Suprapubic skin (tissue), 4 donors: Measurements from ENCODE around the gene SFT2D3. TPM values are rescaled to one million over a fixed set of nuclear protein-coding genes. Genes with fewer than 3 reads are reported as not detected.

ENCODE experiments used
- DNase-seq, 2 donors: peaks; one replicate each; pipeline ENCODE4 v3.0.0-alpha.2; 2019; ENCODE audit warnings: low spot score in 2 of 2
- H3K27ac ChIP-seq: fragments of 200-600 bp; sonication (generic); one replicate; pipeline ENCODE4 v1.5.1; 2019
- H3K27me3 ChIP-seq: fragments of 200-600 bp; sonication (generic); one replicate; pipeline ENCODE4 v1.5.1; 2019
- H3K36me3 ChIP-seq: fragments of 200-600 bp; sonication (generic); one replicate; pipeline ENCODE4 v1.5.1; 2019
- H3K4me1 ChIP-seq: fragments of 200-600 bp; sonication (generic); one replicate; pipeline ENCODE4 v1.5.1; 2019
- H3K4me3 ChIP-seq: fragments of 200-600 bp; sonication (generic); one replicate; pipeline ENCODE4 v1.5.1; 2019; ENCODE audit warnings: mild to moderate bottlenecking
- H3K9me3 ChIP-seq: fragments of 200-600 bp; sonication (generic); one replicate; pipeline ENCODE4 v1.5.1; 2019
- EP300 ChIP-seq: sonication (generic); formaldehyde crosslinking; IDR thresholded peaks from one replicate; pipeline ENCODE4 v1.6.1; 2017; ENCODE audit warnings: antibody characterized with exemption
- POLR2A ChIP-seq, 2 donors: fragments of 450-650 bp; IDR thresholded peaks; one replicate each; pipeline ENCODE4 v1.6.1; 2017; ENCODE audit warnings: antibody characterized with exemption in 2 of 2, mild to moderate bottlenecking in 2 of 2, moderate library complexity in 2 of 2
- POLR2AphosphoS5 ChIP-seq, 3 donors: sonication (generic); formaldehyde crosslinking; IDR thresholded peaks; one replicate each; pipeline ENCODE4 v1.6.1; 2017; ENCODE audit warnings: antibody characterized with exemption in 3 of 3
- WGBS: methylation state at CpG from one replicate; pipeline ENCODE4 v1.1.5; 2018; 5-methylcytosine and 5-hydroxymethylcytosine counted together
- total RNA-seq, 4 donors: library from RNA; depleted of rRNA; stranded (reverse); fragments of >200 nt; gene quantifications; one replicate each; pipeline ENCODE4 v1.1.0, GENCODE V29; 2016
- TF ChIP-seq, protein P1 (sequence below), 2 donors: fragments of 200-600 bp in 1 of 2; fragments of 450-650 bp in 1 of 2; sonication (generic) in 1 of 2; IDR thresholded peaks; one replicate each; pipeline ENCODE4 v1.5.1; 2016 to 2019; ENCODE audit warnings: antibody characterized with exemption in 2 of 2, mild to moderate bottlenecking in 1 of 2, moderate library complexity in 1 of 2

SFT2D3 gene
- total RNA-seq, 4 donors from 2014 or later, result 10.2 to 15.9 (median 12.2) TPM

DNA sequence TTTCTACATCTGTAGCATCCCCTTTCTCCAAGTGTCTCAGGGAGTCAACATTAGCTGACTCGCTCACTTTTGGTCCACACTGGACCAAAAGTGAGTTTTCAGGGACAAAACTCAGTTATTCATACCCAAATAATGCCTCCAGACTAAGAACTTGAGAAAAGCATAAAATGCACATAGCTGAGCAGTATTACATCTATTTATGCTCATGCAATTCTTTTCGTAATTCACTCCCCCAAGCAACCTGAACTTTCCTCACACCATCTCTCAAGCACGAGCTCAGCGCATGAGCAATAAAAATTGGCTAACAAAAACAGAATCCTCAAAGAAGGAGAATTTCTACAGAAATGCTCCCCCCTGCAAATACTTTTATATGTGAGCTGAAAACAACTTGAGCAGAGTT is 17.0 kb downstream of the SFT2D3 start:
- Histone ChIP-seq H3K27me3 (no peaks in the 10 kb centered on the region), H3K36me3 (peaks cover 76% of the 10 kb centered on the region), H3K4me1 (no peaks in the 10 kb centered on the region), H3K27ac (no peak overlapping the region), H3K4me3 (no peak overlapping the region), H3K9me3 (no peaks in the 10 kb centered on the region)
- no peak for TF ChIP-seq POLR2A (IDR thresholded peaks at IDR 0.05)
- TF ChIP-seq, protein P1, sequence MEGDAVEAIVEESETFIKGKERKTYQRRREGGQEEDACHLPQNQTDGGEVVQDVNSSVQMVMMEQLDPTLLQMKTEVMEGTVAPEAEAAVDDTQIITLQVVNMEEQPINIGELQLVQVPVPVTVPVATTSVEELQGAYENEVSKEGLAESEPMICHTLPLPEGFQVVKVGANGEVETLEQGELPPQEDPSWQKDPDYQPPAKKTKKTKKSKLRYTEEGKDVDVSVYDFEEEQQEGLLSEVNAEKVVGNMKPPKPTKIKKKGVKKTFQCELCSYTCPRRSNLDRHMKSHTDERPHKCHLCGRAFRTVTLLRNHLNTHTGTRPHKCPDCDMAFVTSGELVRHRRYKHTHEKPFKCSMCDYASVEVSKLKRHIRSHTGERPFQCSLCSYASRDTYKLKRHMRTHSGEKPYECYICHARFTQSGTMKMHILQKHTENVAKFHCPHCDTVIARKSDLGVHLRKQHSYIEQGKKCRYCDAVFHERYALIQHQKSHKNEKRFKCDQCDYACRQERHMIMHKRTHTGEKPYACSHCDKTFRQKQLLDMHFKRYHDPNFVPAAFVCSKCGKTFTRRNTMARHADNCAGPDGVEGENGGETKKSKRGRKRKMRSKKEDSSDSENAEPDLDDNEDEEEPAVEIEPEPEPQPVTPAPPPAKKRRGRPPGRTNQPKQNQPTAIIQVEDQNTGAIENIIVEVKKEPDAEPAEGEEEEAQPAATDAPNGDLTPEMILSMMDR (IDR thresholded peaks at IDR 0.05), result no peak
- TF ChIP-seq POLR2AphosphoS5 (IDR thresholded peaks at IDR 0.05), result no peak
- TF ChIP-seq EP300, result no peak
- no peak for DNase-seq
- 96% methylated on average over 4 of the region's 4 CpGs for WGBS

DNA sequence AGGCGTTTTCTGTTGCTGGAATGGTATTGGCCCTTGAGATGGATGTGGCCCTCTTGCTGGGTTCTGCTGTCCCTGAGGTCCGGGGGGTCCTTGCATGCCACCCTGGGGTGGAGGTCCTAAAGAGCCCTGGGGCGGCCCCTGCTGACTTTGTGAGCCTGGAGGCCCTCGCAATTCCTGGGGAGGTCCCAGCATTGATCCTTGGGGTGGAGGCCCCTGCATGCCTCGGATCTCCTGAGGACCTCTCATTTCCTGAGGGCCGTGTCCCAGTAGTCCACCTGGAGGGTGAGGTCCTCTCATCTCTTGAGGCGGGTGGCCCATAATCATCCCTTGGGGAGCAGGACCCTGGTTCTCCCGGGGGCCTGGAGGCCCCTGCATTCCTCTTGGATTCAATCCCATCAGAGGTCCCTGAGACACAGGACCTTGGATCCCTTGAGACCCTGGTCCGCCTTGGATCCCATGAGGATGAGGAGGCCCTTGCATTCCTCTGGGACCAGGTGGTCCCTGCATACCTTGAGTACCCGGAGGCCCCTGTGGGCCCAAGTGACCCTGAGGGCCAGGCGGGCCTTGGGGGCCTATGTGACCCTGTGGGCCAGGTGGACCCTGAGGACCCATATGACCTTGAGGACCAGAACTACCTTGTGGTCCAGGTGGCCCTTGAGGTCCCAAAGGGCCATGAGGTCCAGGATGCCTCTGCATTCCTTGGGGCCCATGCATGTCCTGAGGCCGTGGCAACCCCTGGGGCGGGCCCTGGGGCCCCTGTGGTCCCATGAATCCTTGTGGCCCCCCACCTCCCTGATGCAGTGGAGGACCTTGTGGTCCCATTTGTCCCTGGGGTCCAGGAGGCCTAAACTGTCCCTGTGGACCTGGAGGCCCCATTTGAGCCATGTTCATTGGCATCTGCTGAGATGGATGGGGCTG is 18.3 kb downstream of the SFT2D3 start:
- Histone ChIP-seq H3K9me3 (no peaks in the 10 kb centered on the region), H3K27ac (no peak overlapping the region), H3K4me3 (no peak overlapping the region), H3K27me3 (no peaks in the 10 kb centered on the region), H3K36me3 (peaks cover 70% of the 10 kb centered on the region), H3K4me1 (no peaks in the 10 kb centered on the region)
- no peak for TF ChIP-seq POLR2A (IDR thresholded peaks at IDR 0.05)
- TF ChIP-seq EP300, result no peak
- TF ChIP-seq POLR2AphosphoS5 (IDR thresholded peaks at IDR 0.05), result no peak
- TF ChIP-seq, protein P1 (IDR thresholded peaks at IDR 0.05), result no peak
- WGBS, result 90% methylated on average over 2 of the region's 13 CpGs
- DNase-seq, result no peak

DNA sequence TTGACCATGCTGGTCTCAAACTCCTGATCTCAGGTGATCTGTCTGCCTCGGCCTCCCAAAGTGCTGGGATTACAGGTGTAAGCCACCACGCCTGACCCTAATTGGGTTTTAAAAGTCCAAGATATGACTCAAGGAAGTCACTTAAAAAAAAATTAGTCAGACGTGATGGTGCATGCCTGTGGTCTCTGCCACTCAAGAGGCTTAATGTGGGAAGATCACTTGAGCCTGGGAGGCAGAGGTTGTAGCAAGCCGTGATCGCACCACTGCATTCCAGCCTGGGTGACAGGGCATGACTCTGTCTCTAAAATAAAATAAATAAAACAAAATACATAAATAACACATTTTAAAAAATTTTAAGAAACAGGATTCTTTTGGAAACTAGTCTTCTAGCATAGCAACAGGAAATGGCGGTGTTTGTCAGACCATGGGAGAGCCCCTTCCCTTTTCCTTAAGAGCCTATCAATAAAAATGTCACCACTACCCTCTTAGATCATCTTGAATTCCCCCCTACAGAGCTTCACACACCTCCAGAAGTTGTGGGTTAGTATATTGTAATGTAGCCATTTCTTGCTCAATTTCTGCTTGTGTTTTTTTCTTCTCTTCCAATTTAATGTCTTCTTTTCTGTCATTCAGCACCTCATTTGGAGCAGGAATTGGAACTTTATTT is 20.1 kb downstream of the SFT2D3 start:
- TF ChIP-seq EP300, result no peak
- TF ChIP-seq, protein P1 (IDR thresholded peaks at IDR 0.05), result no peak
- WGBS, result 88% methylated on average over 6 of the region's 6 CpGs
- no peak overlapping the region for H3K4me3 ChIP-seq
- H3K27ac ChIP-seq, result no peak overlapping the region
- peaks cover 57% of the 10 kb centered on the region for H3K36me3 ChIP-seq
- no peaks in the 10 kb centered on the region for H3K9me3 ChIP-seq
- no peaks in the 10 kb centered on the region for H3K4me1 ChIP-seq
- H3K27me3 ChIP-seq, result no peaks in the 10 kb centered on the region
- DNase-seq, result no peak

DNA sequence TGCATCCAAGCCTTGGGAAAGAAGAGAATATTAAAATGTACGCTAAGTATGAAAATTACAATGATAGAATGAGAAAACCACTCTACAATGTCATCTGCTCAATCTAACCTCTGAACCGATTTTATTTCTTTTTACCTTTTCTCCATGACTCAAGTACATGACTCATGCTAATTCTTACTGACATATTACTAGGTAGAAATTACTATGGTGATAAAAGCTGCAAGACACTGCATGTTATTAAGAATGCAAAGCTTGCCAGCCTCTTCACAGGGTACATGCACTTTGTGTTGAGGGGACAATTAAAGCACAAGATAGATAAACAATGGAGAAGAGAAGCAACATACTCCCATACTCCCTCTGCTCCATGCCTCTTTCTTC is 20.7 kb downstream of the SFT2D3 start:
- Histone ChIP-seq H3K9me3 (no peaks in the 10 kb centered on the region), H3K4me1 (no peaks in the 10 kb centered on the region), H3K27ac (no peak overlapping the region), H3K36me3 (peaks cover 51% of the 10 kb centered on the region), H3K4me3 (no peak overlapping the region), H3K27me3 (no peaks in the 10 kb centered on the region)
- WGBS, result 81% methylated on average over 2 of the region's 2 CpGs
- DNase-seq, result no peak
- TF ChIP-seq POLR2AphosphoS5 (IDR thresholded peaks at IDR 0.05) (no peak), EP300 (no peak), POLR2A (IDR thresholded peaks at IDR 0.05) (no peak)
- TF ChIP-seq, protein P1 (IDR thresholded peaks at IDR 0.05), result no peak

DNA sequence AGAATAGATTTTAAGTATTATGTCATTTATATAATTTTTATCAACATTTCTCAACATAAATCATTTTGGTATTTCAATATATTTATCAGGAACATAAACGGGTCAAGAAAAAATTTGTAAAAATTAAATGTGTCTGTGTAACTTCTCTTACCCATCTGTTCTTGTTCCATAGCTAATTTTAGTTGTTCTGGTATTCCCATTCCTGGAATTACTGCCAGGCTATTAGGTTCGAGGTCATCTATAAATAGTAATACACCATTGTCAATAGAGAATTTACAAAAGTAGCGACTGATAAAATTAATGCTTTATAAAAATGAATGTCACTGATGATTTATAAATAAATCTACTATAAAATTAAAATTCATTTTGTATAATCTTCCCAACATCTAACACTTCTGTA is 21.5 kb downstream of the SFT2D3 start:
- H3K9me3 ChIP-seq, result no peaks in the 10 kb centered on the region
- H3K36me3 ChIP-seq, result peaks cover 50% of the 10 kb centered on the region
- no peak overlapping the region for H3K4me3 ChIP-seq
- DNase-seq, result no peak
- no peak overlapping the region for H3K27ac ChIP-seq
- H3K4me1 ChIP-seq, result no peaks in the 10 kb centered on the region
- WGBS, result 84% methylated on average over 3 of the region's 3 CpGs
- H3K27me3 ChIP-seq, result no peaks in the 10 kb centered on the region
- TF ChIP-seq EP300 (no peak), POLR2AphosphoS5 (IDR thresholded peaks at IDR 0.05) (no peak), POLR2A (IDR thresholded peaks at IDR 0.05) (no peak)
- TF ChIP-seq, protein P1 (IDR thresholded peaks at IDR 0.05), result no peak
